Endothelial cell of umbilical vein (primary cell): ENCODE results near the gene NSUN4. TPM values are rescaled to one million over a fixed set of nuclear protein-coding genes. Genes with fewer than 3 reads are reported as not detected.

ENCODE experiments used
- BruUV-seq: library from RNA; stranded (reverse); fragments of 400-500 nt; replicated peaks from 2 replicates; lab custom pipeline; 2021; lab: Mats Ljungman, UMichigan
- CTCF ChIA-PET: fragments of 300-600, 350-600 bp; sonication (Branson Sonifier 250); formaldehyde crosslinking; loops from one replicate; lab custom pipeline; 2021; ENCODE audit warnings: antibody characterized with exemption, inconsistent platforms; lab: Charles Lee
- POLR2A ChIA-PET: fragments of 300-600, 350-600 bp; sonication (Branson Sonifier 250); formaldehyde crosslinking; loops from one replicate; lab custom pipeline; 2021; ENCODE audit warnings: antibody characterized with exemption, inconsistent platforms; lab: Charles Lee
- DNase-seq: peaks from one replicate; pipeline ENCODE4 v3.0.0-alpha.2; 2011; ENCODE audit warnings: low read depth, low spot score
- FAIRE-seq: peaks from 2 replicates; lab custom pipeline; 2011; peaks lifted over from hg19 to GRCh38; lab: Jason Lieb, UNC
- H2AFZ ChIP-seq: 2 replicates; pipeline ENCODE4 v1.6.0; 2012; ENCODE audit warnings: low read depth, low read length, control low read depth, inconsistent platforms
- H3K27ac ChIP-seq: 2 replicates; pipeline ENCODE4 v1.5.1; 2011; ENCODE audit warnings: low read depth, mild to moderate bottlenecking, control low read depth, low read length, moderate library complexity; ENCODE audit not compliant: insufficient read depth
- H3K27me3 ChIP-seq, 2 experiments: 2 replicates each; pipeline versions ENCODE4 v1.6.0 to v1.6.1; 2011; ENCODE audit warnings: low read length in 2 of 2, mixed read lengths in 1 of 2; ENCODE audit not compliant: control insufficient read depth in 2 of 2, insufficient read depth in 2 of 2
- H3K36me3 ChIP-seq, 2 experiments: 2 replicates in 1 of 2; 3 replicates in 1 of 2; pipeline ENCODE4 v1.5.1; 2011; ENCODE audit warnings: low read length in 2 of 2, mild to moderate bottlenecking in 1 of 2, moderate library complexity in 1 of 2; ENCODE audit not compliant: control insufficient read depth in 2 of 2, insufficient read depth in 2 of 2; ENCODE audit errors: extremely low read depth in 1 of 2
- H3K4me1 ChIP-seq: 3 replicates; pipeline ENCODE4 v1.5.1; 2011; ENCODE audit warnings: mild to moderate bottlenecking, low read length; ENCODE audit not compliant: control insufficient read depth, insufficient read depth; ENCODE audit errors: extremely low read depth
- H3K4me2 ChIP-seq: 2 replicates; pipeline ENCODE4 v1.6.1; 2011; ENCODE audit warnings: low read length, control low read depth, mixed read lengths; ENCODE audit not compliant: insufficient read depth
- H3K4me3 ChIP-seq, 3 experiments: fragments of 200-600 bp in 1 of 3; sonication (generic), shearing (Covaris generic) in 1 of 3; replicated peaks in 1 of 3; 2 replicates each; pipeline ENCODE4 v1.5.1; 2011 to 2016; ENCODE audit warnings: control low read depth in 3 of 3, low read length in 3 of 3, mild to moderate bottlenecking in 2 of 3, inconsistent platforms in 1 of 3, low read depth in 1 of 3, moderate library complexity in 1 of 3; ENCODE audit not compliant: insufficient read depth in 1 of 3
- H3K79me2 ChIP-seq: 2 replicates; pipeline ENCODE4 v1.6.0; 2012; ENCODE audit warnings: low read length, inconsistent platforms; ENCODE audit not compliant: control insufficient read depth, insufficient read depth
- H3K9ac ChIP-seq: replicated peaks from 2 replicates; pipeline ENCODE3; 2011; ENCODE audit warnings: low read length, control low read depth; ENCODE audit not compliant: insufficient read depth; ENCODE audit errors: extremely low read depth
- H3K9me1 ChIP-seq: replicated peaks from 3 replicates; pipeline ENCODE4 v1.6.0; 2011; ENCODE audit warnings: mild to moderate bottlenecking, low read length; ENCODE audit not compliant: control insufficient read depth, insufficient read depth; ENCODE audit errors: extremely low read depth
- H3K9me3 ChIP-seq: replicated peaks from 2 replicates; pipeline ENCODE4 v1.5.1; 2012; ENCODE audit warnings: low read length, inconsistent platforms; ENCODE audit not compliant: control insufficient read depth, insufficient read depth
- H4K20me1 ChIP-seq: replicated peaks from 2 replicates; pipeline ENCODE3; 2011; ENCODE audit warnings: mild to moderate bottlenecking, low read length; ENCODE audit not compliant: control insufficient read depth, insufficient read depth; ENCODE audit errors: extremely low read depth
- GATA2 ChIP-seq: IDR thresholded peaks from 2 replicates; pipeline ENCODE4 v1.7.0; 2011; ENCODE audit warnings: low read depth, mild to moderate bottlenecking, moderate library complexity, mixed read lengths, low read length; ENCODE audit not compliant: insufficient read length, insufficient read depth
- POLR2A ChIP-seq: IDR thresholded peaks from 2 replicates; pipeline ENCODE4 v1.6.1; 2012; ENCODE audit warnings: low read depth, mild to moderate bottlenecking, control low read depth, low read length
- dilution Hi-C: fragments of 300-500 bp; cut with MboI; formaldehyde crosslinking; loops from one replicate; pipeline ENCODE4 v1.15.0; 2019; ENCODE audit warnings: low sequenced_read_pairs; ENCODE audit not compliant: extremely low pct_ligation_motif_present
- intact Hi-C: fragments of 100-400 bp; cut with micrococcal nuclease; formaldehyde crosslinking; loops from one replicate; pipeline ENCODE4 v1.10.0; 2022
- polyA plus RNA-seq, 4 experiments: library from polyadenylated mRNA; depleted of rRNA in 3 of 4; stranded (reverse) in 3 of 4; unstranded in 1 of 4; fragments of >200 nt; gene quantifications; 2 replicates each; pipeline versions ENCODE4 v1.2.1 to v1.2.3, GENCODE V29; 2011 to 2012; ENCODE audit warnings: missing spikeins in 1 of 4
- total RNA-seq: library from RNA; stranded (reverse); gene quantifications from 2 replicates; pipeline ENCODE4 v1.2.3, GENCODE V29; 2021

Gene NSUN4
- total and polyA plus RNA-seq, 2 donors (not counting 3 experiments of a cell fraction or from before 2014, with no cell fraction given) = 21.6 to 23.4 TPM

GRCh38 chr1:46411010-46411405, 70.4 kb downstream of the NSUN4 start:
- H3K79me2 ChIP-seq = no peaks in the 10 kb centered on the region
- ChIA-PET POLR2A (no interaction called here), CTCF (no interaction called here)
- dilution Hi-C loops = no loop called here
- no peak overlapping the region for H2AFZ ChIP-seq
- H4K20me1 ChIP-seq = no peaks in the 10 kb centered on the region
- DNase-seq (no peak), FAIRE-seq (no peak)
- H3K27ac ChIP-seq = no peak overlapping the region
- intact Hi-C loops = no loop called here
- no peaks in the 10 kb centered on the region for H3K4me1 ChIP-seq
- H3K9ac ChIP-seq = no peak overlapping the region
- H3K4me2 ChIP-seq = no peak overlapping the region
- BruUV-seq = no TSS peak
- H3K27me3 ChIP-seq = peaks cover 0 to 1% of the 10 kb centered on the region in 2 experiments
- H3K9me3 ChIP-seq = no peaks in the 10 kb centered on the region
- no peaks in the 10 kb centered on the region for H3K36me3 ChIP-seq
- TF ChIP-seq GATA2 = no peak
- no peak for TF ChIP-seq POLR2A
- no peaks in the 10 kb centered on the region for H3K9me1 ChIP-seq
- no peak overlapping the region for H3K4me3 ChIP-seq

Other genes with a start within 250 kb of the NSUN4 start
- gene PIK3R3, start 208.2 kb upstream of the NSUN4 start, total RNA-seq = 14.3 and 14.6 TPM in 2 replicates
- gene PIK3R3, start 208.2 kb upstream of the NSUN4 start, polyA plus RNA-seq = 6.1 and 7.5 TPM in 2 replicates
- 0.37 and 0.88 TPM in 2 replicates for gene TSPAN1, start 165.7 kb upstream of the NSUN4 start, total RNA-seq
- gene TSPAN1, start 165.7 kb upstream of the NSUN4 start, polyA plus RNA-seq = 0.65 and 0.91 TPM in 2 replicates
- not detected in 2 replicates for gene P3R3URF, start 164.3 kb upstream of the NSUN4 start, total RNA-seq
- gene P3R3URF, start 164.3 kb upstream of the NSUN4 start, polyA plus RNA-seq = not detected in 2 replicates
- gene POMGNT1, start 142.4 kb upstream of the NSUN4 start, total RNA-seq = 64.4 and 66.9 TPM in 2 replicates
- 64.3 and 67.5 TPM in 2 replicates for gene POMGNT1, start 142.4 kb upstream of the NSUN4 start, polyA plus RNA-seq
- gene LURAP1, start 137.5 kb upstream of the NSUN4 start, total RNA-seq = 2.4 and 3.4 TPM in 2 replicates
- 2.3 and 2.5 TPM in 2 replicates for gene LURAP1, start 137.5 kb upstream of the NSUN4 start, polyA plus RNA-seq
- 18.9 and 19.7 TPM in 2 replicates for gene RAD54L, start 93.0 kb upstream of the NSUN4 start, total RNA-seq
- 10.1 and 10.5 TPM in 2 replicates for gene RAD54L, start 93.0 kb upstream of the NSUN4 start, polyA plus RNA-seq
- gene LRRC41, start 37.2 kb upstream of the NSUN4 start, total RNA-seq = 69.2 and 71.5 TPM in 2 replicates
- gene LRRC41, start 37.2 kb upstream of the NSUN4 start, polyA plus RNA-seq = 91.1 and 105 TPM in 2 replicates
- 253 and 266 TPM in 2 replicates for gene UQCRH, start 37.1 kb upstream of the NSUN4 start, total RNA-seq
- 301 and 527 TPM in 2 replicates for gene UQCRH, start 37.1 kb upstream of the NSUN4 start, polyA plus RNA-seq
- 1.5 TPM in 1 of 2 replicates, not detected in the other for gene FAAH, start 53.5 kb downstream of the NSUN4 start, total RNA-seq
- gene FAAH, start 53.5 kb downstream of the NSUN4 start, polyA plus RNA-seq = 0.47 and 0.76 TPM in 2 replicates
- not detected in 2 replicates for gene DMBX1, start 149.0 kb downstream of the NSUN4 start, total RNA-seq
- not detected in 2 replicates for gene DMBX1, start 149.0 kb downstream of the NSUN4 start, polyA plus RNA-seq
- gene KNCN, start 210.8 kb downstream of the NSUN4 start, total RNA-seq = not detected in 2 replicates
- not detected in 2 replicates for gene KNCN, start 210.8 kb downstream of the NSUN4 start, polyA plus RNA-seq